GM21619 (cell line): ENCODE data around the gene ZBTB42.

Experiments
- ATAC-seq: cut with Tn5 transposase; IDR thresholded peaks from one replicate; pipeline ENCODE4 v1.9.1; 2021; ENCODE audit not compliant: unreplicated experiment

Gene ZBTB42

GRCh38 chr14:104800771-104801519 is at the start of gene ZBTB42:
TSS of gene ZBTB42 (plus strand) at chr14:104801101. CDS start at chr14:104801198, 97 bp downstream.
- peak; percentile 28 for ATAC-seq

- ATAC-seq = no peak
Measured at GRCh38 chr14:104751539-104752422, 49.1 kb upstream of the ZBTB42 start.

GRCh38 chr14:104752423-104752734 is 48.5 kb upstream of the ZBTB42 start:
- ATAC-seq = no peak

GRCh38 chr14:104752735-104753527 is 48.0 kb upstream of the ZBTB42 start, which contains the start of gene SIVA1:
TSS of gene SIVA1 (plus strand) at chr14:104753147. CDS start at chr14:104753202, 55 bp downstream.
- ATAC-seq = peak; percentile 87

- ATAC-seq = no peak
Measured at GRCh38 chr14:104753528-104754212, 47.2 kb upstream of the ZBTB42 start.

GRCh38 chr14:104754213-104754851 is 46.6 kb upstream of the ZBTB42 start:
- ATAC-seq = no peak

GRCh38 chr14:104755621-104756020 is 45.3 kb upstream of the ZBTB42 start:
- ATAC-seq = no peak

GRCh38 chr14:104756477-104757237 is 44.2 kb upstream of the ZBTB42 start:
- no peak for ATAC-seq

GRCh38 chr14:104757238-104757585 is 43.7 kb upstream of the ZBTB42 start:
- ATAC-seq = no peak

GRCh38 chr14:104757681-104758392 is 43.1 kb upstream of the ZBTB42 start:
- no peak for ATAC-seq

- ATAC-seq = no peak
Measured at GRCh38 chr14:104758981-104759969, 41.6 kb upstream of the ZBTB42 start.

- ATAC-seq = no peak
Measured at GRCh38 chr14:104765517-104765916, 35.4 kb upstream of the ZBTB42 start.

- no peak for ATAC-seq
Measured at GRCh38 chr14:104766256-104766862, 34.5 kb upstream of the ZBTB42 start.

- no peak for ATAC-seq
Measured at GRCh38 chr14:104766863-104767633, 33.9 kb upstream of the ZBTB42 start.

- no peak for ATAC-seq
Measured at GRCh38 chr14:104767634-104767918, 33.3 kb upstream of the ZBTB42 start.

- peak; percentile 87 for ATAC-seq
Measured at GRCh38 chr14:104768437-104769323, 32.2 kb upstream of the ZBTB42 start.
